Endothelial cell of hepatic sinusoid (primary cell): ENCODE data around the gene COX7A1.

ENCODE experiments used
- in situ Hi-C: cut with HindIII; loops from 2 replicates; pipeline ENCODE4 v1.10.0; 2017; ENCODE audit warnings: low sequenced_read_pairs

The COX7A1 gene

DNA sequence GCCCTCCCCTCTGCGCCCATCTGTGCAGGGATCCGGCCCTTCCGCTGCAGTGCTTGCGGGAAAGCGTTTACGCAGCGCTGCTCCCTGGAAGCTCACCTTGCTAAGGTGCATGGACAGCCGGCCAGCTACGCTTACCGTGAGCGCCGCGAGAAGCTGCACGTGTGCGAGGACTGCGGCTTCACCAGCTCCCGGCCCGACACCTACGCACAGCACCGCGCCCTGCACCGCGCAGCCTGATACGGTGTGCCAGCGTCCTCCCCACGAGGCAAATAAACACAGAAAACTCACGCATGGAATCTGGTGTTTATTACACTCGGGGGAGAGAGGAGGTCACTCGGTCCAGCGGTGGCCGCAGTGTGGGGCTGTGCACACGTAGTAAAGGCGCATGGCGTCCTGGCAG, 38.8 kb downstream of the COX7A1 start:
- in situ Hi-C loops = no loop called here

DNA sequence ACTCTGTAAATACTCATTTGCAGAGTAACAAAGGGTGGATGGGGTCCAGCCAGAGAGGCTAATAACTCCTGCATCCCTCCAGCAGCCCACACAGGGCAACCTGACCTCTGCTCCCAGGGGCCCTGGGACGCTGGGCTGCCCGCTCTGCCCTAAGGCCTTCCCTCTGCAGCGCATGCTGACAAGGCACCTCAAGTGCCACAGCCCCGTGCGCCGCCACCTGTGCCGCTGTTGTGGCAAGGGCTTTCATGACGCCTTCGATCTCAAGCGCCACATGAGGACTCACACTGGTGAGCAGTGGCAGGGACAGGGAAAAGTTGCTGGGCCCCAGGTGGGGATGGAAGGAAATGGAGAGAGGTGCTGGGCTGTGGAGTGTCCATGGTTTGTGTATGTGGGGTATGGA, 39.6 kb downstream of the COX7A1 start:
- in situ Hi-C loops = no loop called here

DNA sequence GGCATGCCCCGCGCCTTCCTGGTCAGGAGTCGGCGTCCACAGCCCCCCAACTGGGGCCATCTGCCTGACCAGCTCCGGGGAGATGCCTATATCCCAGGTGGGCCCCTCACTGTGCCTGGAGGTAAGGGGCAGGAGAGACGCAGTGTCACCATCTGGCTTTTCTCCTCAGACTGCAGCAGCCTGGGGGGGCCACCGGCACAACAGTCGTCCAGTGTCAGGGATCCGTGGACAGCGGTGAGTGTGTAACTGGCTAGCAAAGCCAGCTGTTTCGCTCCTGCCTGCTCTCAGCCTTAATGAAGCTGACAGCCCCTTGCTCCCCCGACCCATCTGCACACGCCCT, 41.1 kb downstream of the COX7A1 start:
- in situ Hi-C loops = no loop called here

DNA sequence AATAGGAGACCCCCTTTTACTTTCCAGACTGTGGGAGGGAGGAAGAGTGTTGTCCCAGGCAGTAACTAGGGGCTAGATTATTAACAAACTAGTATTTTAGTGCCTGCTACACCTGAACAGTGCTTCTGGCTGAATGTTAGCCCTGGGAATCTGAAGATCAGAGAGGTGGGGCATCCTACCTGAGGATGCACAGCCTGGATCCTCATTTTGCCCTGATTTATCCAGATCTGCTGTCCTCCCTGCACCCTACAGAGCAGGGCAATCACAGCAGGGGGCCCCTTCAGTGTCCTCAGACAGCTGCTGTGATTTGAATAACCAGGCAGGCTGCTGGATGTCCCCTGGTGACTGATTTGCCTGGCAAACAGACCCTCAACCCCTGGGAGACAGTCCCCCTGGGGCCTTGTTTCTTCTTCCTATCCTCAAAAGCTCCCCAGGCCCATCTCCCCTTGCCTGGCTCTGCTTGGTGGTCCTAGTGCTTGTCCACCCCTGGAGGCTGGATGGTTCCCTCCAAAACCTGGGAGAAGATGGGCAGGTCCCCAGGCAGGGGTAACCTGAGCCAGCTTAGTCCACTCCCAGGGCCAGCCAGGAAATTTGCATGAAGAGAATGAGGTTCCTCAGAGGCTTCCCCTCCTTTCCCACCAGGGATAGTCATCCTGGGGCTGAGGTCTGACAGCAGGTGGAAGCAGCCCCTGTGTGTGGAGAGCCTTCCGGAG, 41.6 kb downstream of the COX7A1 start, which contains the start of gene OVOL3:
Gene OVOL3, plus strand, starts transcription at position 657 of the 713 bp plus-strand sequence. CDS start 60 bp downstream, outside the sequence.
- in situ Hi-C loops = no loop called here

DNA sequence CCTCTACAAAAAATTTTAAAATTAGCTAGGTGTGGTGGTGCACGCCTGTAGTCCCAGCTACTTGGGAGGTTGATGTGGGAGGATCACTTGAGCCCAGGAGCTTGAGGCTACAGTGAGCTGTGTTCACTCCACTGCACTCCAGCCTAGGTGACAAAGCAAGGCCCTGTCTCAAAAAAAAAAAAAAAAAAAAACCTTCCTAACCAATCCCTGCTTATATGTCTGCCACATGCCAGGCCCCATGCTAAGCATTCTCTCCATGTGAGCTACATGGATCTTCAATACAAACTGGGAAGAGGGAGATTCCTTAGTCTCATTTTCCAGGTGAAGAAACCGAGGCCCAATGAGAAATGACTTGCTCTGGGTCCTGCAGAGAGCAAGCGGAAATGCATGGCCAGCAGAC, 43.6 kb downstream of the COX7A1 start:
- in situ Hi-C loops = no loop called here

DNA sequence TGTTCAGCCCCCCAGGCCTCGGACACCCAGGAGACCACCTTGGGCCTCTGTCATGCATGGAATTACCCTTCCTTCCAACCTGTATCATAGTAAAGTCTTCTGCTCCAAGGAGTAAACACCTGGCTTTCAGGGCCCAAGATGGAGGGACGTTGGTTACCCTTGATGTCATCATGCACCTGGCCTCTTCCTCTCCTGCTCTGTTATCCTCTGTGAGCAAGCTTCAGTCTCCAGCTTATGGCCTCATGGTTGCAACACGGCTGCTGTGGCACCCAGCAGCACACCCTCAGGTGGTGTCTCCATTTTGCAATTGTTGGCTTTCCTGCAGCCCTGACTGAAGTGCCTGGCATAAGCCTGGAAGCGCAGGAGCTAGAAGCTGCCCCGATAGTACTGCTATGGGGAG, 45.3 kb downstream of the COX7A1 start:
- in situ Hi-C loops = no loop called here

DNA sequence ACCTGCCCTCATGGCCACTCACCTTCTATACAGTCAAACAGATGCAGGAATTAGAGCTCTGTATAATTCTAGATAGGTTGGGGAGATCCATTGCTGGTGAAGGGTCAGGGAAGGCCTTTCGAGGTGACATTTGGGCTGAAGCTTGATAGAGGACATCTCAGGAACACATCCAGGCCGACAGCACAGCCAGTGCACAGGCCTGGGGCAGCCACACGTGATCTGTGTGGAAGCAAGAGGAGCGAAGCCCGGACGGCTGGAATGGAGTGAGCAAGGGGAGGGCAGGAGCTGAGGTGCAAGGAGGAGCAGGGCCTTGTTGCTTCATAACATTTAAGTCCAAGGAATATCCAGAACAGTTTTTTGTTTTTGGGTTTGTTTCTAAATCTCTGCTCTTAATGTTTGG, 45.8 kb downstream of the COX7A1 start:
- in situ Hi-C loops = no loop called here

DNA sequence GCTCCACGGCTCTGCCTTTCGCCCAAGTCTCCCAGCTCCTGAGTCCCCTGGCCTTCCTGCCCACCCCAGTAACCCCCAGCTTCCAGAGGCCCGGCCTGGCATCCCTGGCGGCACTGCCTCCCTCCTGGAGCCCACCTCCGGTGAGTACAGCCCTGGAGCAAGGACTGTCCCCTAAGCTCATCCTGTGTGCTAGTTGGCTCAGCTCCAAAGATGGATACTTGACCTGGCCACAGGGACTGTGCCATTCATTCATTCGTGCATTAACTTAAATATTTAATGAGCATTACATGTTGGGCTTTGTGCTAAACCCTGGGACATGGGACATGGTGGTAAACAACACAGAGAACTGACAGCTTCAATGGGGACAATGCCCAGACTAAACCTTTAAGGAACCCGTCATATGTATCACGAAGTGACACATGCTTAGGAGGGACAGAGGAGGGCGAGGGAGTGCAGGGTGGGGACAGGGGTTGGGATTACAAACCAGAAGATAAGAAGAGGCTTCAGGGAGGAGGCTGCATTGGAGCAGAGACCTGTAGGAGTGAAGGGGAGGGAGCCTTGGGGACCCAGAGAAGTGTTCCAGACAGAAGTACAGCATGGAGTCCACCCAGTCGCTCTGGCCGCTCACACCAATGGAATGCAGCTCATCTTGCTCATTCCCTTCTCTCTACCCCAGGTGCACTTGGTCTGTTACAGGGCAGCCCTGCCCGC, 48.2 kb downstream of the COX7A1 start:
- in situ Hi-C loops = no loop called here

DNA sequence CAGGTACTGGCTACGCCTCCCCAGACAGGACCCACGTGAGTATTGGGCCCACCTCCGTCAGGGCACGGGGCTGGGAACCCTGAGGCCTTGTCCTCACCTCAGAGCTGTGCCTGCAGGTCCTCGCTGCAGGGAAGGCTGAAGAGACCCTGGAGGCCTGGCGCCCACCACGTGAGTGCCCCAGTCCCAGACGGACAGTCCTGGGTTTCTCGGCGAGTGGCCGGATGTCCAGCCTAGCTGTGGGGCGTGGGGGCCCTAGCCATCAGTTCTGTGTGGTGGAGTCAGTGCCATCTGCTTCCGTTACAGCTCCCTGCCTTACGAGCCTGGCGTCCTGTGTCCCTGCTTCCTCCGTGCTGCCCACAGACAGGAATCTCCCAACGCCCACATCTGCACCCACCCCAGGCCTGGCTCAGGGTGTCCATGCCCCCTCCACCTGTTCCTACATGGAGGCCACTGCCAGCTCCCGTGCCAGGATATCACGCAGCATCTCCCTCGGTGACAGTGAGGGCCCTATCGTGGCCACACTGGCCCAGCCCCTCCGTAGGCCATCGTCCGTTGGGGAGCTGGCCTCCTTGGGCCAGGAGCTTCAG, 49.1 kb downstream of the COX7A1 start:
- in situ Hi-C loops = no loop called here

DNA sequence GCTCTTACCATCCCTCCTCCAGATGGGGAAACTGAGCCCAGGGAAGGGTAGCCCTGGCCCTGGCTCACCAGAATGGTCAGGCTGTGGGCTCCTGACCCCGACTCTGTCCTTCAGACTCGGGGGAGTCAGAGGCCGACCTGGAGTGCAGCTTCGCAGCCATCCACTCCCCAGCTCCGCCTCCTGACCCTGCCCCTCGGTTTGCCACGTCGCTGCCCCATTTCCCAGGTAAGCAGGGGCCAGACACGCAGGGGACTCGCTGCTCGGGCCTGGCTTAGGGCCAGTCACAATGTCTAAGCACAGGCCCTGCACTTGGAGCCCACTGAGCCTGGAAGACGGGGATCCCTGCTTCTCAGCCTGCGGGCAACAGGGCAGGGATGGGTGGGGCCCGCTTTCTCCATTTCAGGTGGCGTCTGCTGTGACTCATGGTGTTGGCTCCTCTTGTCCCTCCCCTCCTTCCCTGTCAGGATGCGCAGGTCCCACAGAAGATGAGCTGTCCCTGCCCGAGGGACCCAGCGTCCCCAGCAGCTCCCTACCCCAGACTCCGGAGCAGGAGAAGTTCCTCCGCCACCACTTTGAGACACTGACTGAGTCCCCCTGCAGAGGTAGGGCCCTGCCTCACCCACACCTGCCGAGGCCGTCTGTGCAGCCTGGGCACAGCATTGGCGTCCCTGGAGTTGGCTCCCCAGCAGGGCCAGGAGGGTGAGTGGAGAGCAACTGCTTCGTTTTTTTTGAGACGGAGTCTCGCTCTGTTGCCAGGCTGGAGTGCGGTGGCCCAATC, 50.5 kb downstream of the COX7A1 start:
- in situ Hi-C loops = no loop called here
